ENCODE results near the gene SAA2. TPM values are rescaled to one million over a fixed set of nuclear protein-coding genes. Genes with fewer than 3 reads are reported as not detected.
"Not testable (repeated sequence)": the region's sequence is repeated elsewhere in the genome, so short reads cannot be mapped to it uniquely, and the experiment has no call there.

SAA2 gene
- total RNA-seq, 2 donors from 2014 or later: 4.2 to 14.2 TPM

DNA sequence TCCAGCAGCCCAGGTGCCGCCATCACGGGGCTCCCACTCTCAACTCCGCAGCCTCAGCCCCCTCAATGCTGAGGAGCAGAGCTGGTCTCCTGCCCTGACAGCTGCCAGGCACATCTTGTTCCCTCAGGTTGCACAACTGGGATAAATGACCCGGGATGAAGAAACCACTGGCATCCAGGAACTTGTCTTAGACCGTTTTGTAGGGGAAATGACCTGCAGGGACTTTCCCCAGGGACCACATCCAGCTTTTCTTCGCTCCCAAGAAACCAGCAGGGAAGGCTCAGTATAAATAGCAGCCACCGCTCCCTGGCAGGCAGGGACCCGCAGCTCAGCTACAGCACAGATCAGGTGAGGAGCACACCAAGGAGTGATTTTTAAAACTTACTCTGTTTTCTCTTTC, 17.5 kb upstream of the SAA2 start, which contains the start of gene SAA1:
Gene SAA1, plus strand, starts transcription at position 316 of the 400 bp plus-strand sequence. CDS start 624 bp downstream, outside the sequence.
- no peaks in the 10 kb centered on the region for H3K36me3 ChIP-seq
- DNase-seq: no peak
- no peaks in the 10 kb centered on the region for H3K4me1 ChIP-seq
- intact Hi-C loops (cut with DNase I): no loop called here
- TF ChIP-seq, protein P1, sequence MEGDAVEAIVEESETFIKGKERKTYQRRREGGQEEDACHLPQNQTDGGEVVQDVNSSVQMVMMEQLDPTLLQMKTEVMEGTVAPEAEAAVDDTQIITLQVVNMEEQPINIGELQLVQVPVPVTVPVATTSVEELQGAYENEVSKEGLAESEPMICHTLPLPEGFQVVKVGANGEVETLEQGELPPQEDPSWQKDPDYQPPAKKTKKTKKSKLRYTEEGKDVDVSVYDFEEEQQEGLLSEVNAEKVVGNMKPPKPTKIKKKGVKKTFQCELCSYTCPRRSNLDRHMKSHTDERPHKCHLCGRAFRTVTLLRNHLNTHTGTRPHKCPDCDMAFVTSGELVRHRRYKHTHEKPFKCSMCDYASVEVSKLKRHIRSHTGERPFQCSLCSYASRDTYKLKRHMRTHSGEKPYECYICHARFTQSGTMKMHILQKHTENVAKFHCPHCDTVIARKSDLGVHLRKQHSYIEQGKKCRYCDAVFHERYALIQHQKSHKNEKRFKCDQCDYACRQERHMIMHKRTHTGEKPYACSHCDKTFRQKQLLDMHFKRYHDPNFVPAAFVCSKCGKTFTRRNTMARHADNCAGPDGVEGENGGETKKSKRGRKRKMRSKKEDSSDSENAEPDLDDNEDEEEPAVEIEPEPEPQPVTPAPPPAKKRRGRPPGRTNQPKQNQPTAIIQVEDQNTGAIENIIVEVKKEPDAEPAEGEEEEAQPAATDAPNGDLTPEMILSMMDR (IDR thresholded peaks at IDR 0.05): no peak
- no peak within 1 kb of the TSS for H3K4me3 ChIP-seq
- no peak within 1 kb of the TSS for H3K9ac ChIP-seq (ENCODE audit: low read depth in 2 of 2, low read length in 2 of 2)
- no peak within 1 kb of the TSS for H3K27ac ChIP-seq
- H3K27me3 ChIP-seq: no peaks in the 10 kb centered on the region
- H3K9me3 ChIP-seq: no peaks in the 10 kb centered on the region

GRCh38 chr11:18264677-18265555, 16.4 kb upstream of the SAA2 start:
- Histone ChIP-seq H3K36me3 (no peaks in the 10 kb centered on the region), H3K4me3 (no peak overlapping the region), H3K27me3 (no peaks in the 10 kb centered on the region), H3K9me3 (no peaks in the 10 kb centered on the region), H3K4me1 (no peaks in the 10 kb centered on the region), H3K9ac (ENCODE audit: low read depth in 2 of 2, low read length in 2 of 2) (no peak overlapping the region), H3K27ac (no peak overlapping the region)
- TF ChIP-seq, protein P1 (IDR thresholded peaks at IDR 0.05): no peak
- intact Hi-C loops (cut with DNase I): no loop called here
- DNase-seq: no peak

DNA sequence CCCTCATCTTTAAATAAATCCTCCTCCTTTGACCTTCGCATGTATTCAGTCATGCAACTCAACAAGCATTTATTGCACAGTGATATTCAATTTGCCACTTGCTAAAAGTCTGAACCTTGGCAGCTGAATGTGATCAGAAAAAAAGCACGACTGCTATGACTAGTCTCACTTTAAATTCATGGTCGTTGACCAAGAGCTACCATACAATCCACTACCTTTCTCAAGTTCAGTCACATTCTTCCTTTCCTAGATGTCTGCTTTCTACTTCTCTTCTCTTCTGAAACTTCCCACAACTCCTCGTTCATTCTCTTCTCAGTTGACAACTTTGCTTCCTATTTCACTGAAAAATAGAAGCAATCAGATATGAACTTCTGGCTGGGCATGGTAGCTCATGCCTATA, 15.6 kb upstream of the SAA2 start:
- intact Hi-C loops (cut with DNase I): no loop called here
- Histone ChIP-seq H3K27me3 (no peaks in the 10 kb centered on the region), H3K9ac (ENCODE audit: low read depth in 2 of 2, low read length in 2 of 2) (no peak overlapping the region), H3K9me3 (no peaks in the 10 kb centered on the region), H3K27ac (no peak overlapping the region), H3K4me1 (no peaks in the 10 kb centered on the region), H3K36me3 (no peaks in the 10 kb centered on the region), H3K4me3 (no peak overlapping the region)
- TF ChIP-seq, protein P1 (IDR thresholded peaks at IDR 0.05): no peak
- DNase-seq: no peak

GRCh38 chr11:18262681-18263350, 14.3 kb upstream of the SAA2 start:
- H3K9me3 ChIP-seq; DNase-seq; H3K27me3 ChIP-seq; H3K36me3 ChIP-seq; intact Hi-C loops (cut with DNase I); H3K4me1 ChIP-seq; H3K4me3 ChIP-seq; H3K9ac ChIP-seq (ENCODE audit: low read depth in 2 of 2, low read length in 2 of 2); H3K27ac ChIP-seq: not testable (repeated sequence)

DNA sequence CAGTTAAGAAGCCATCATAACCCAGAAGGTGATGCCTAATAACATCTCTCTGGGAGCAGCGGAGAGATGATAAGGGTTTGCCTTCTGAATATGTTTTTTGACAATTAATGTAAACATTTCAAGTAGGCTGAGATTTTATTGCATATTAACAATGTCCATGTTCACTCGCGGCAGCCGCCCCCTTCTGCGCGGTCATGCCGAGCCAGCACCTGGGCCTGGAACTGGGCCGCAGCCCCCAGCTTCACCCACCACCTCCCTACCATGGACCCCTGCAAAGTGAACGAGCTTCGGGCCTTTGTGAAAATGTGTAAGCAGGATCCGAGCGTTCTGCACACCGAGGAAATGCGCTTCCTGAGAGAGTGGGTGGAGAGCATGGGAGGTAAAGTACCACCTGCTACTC, 13.3 kb upstream of the SAA2 start:
- no peaks in the 10 kb centered on the region for H3K36me3 ChIP-seq
- no peak overlapping the region for H3K9ac ChIP-seq (ENCODE audit: low read depth in 2 of 2, low read length in 2 of 2)
- no peaks in the 10 kb centered on the region for H3K9me3 ChIP-seq
- H3K4me3 ChIP-seq: no peak overlapping the region
- H3K27me3 ChIP-seq: no peaks in the 10 kb centered on the region
- no peak for DNase-seq
- H3K27ac ChIP-seq: no peak overlapping the region
- intact Hi-C loops (cut with DNase I): no loop called here
- H3K4me1 ChIP-seq: no peaks in the 10 kb centered on the region
- TF ChIP-seq, protein P1 (IDR thresholded peaks at IDR 0.05): no peak

- no peak overlapping the region for H3K27ac ChIP-seq
- no peak overlapping the region for H3K9ac ChIP-seq (ENCODE audit: low read depth in 2 of 2, low read length in 2 of 2)
- no peak for DNase-seq
- no peaks in the 10 kb centered on the region for H3K27me3 ChIP-seq
- H3K4me1 ChIP-seq: no peaks in the 10 kb centered on the region
- H3K4me3 ChIP-seq: no peak overlapping the region
- intact Hi-C loops (cut with DNase I): no loop called here
- H3K9me3 ChIP-seq: no peaks in the 10 kb centered on the region
- TF ChIP-seq, protein P1 (IDR thresholded peaks at IDR 0.05): no peak
- H3K36me3 ChIP-seq: no peaks in the 10 kb centered on the region
Measured at GRCh38 chr11:18259259-18259658, 10.8 kb upstream of the SAA2 start.
